OCI-LY3 (cell line): ENCODE data around the gene SERTAD1.

ENCODE experiments used
- CTCF ChIP-seq: fragments of 200-600, 300-600 bp; sonication (generic); IDR thresholded peaks from 2 replicates; pipeline ENCODE4 v1.5.1; 2014; ENCODE audit warnings: antibody characterized with exemption, low read length, low read depth
- EZH2phosphoT487 ChIP-seq: fragments of 200-600 bp; shearing (Covaris generic); IDR thresholded peaks from 2 replicates; pipeline ENCODE4 v1.6.1; 2018; ENCODE audit warnings: antibody characterized with exemption, mixed run types, low read depth

GRCh38 chr19:40441719-40442253 is 16.0 kb upstream of the SERTAD1 start:
- TF ChIP-seq CTCF, result no peak
- no peak for TF ChIP-seq EZH2phosphoT487
